Fibroblast of the conjunctiva (primary cell): Measurements from ENCODE around the gene F2RL2.

ENCODE experiments used
- DNase-seq: peaks from one replicate; pipeline ENCODE4 v3.0.0-alpha.2; 2010; ENCODE audit warnings: low read depth

The F2RL2 gene

GRCh38 chr5:76622973-76623596 is at the start of gene F2RL2:
TSS of gene F2RL2 (minus strand) at chr5:76623403. CDS start at chr5:76623230, 173 bp downstream.
- peak; percentile 75 for DNase-seq

GRCh38 chr5:76672242-76672641 is 49.0 kb upstream of the F2RL2 start:
- no peak for DNase-seq

GRCh38 chr5:76670508-76670907 is 47.3 kb upstream of the F2RL2 start:
- no peak for DNase-seq

GRCh38 chr5:76669245-76669644 is 46.0 kb upstream of the F2RL2 start:
- no peak for DNase-seq

GRCh38 chr5:76667495-76667894 is 44.3 kb upstream of the F2RL2 start:
- no peak for DNase-seq

GRCh38 chr5:76664079-76664478 is 40.9 kb upstream of the F2RL2 start:
- DNase-seq, result no peak

- DNase-seq, result no peak
Observed at GRCh38 chr5:76663573-76663972, 40.4 kb upstream of the F2RL2 start.

- DNase-seq, result no peak
Observed at GRCh38 chr5:76662521-76662920, 39.3 kb upstream of the F2RL2 start.

GRCh38 chr5:76660360-76660759 is 37.2 kb upstream of the F2RL2 start:
- DNase-seq, result no peak

- DNase-seq, result no peak
Observed at GRCh38 chr5:76657683-76658311, 34.6 kb upstream of the F2RL2 start.

- no peak for DNase-seq
Observed at GRCh38 chr5:76657091-76657490, 33.9 kb upstream of the F2RL2 start.

GRCh38 chr5:76652809-76653414 is 29.7 kb upstream of the F2RL2 start:
- no peak for DNase-seq

GRCh38 chr5:76649140-76649539 is 25.9 kb upstream of the F2RL2 start:
- no peak for DNase-seq

GRCh38 chr5:76643371-76643770 is 20.2 kb upstream of the F2RL2 start:
- no peak for DNase-seq

- no peak for DNase-seq
Observed at GRCh38 chr5:76642390-76643040, 19.3 kb upstream of the F2RL2 start.

GRCh38 chr5:76641514-76642120 is 18.4 kb upstream of the F2RL2 start:
- peak; percentile 71 for DNase-seq

- no peak for DNase-seq
Observed at GRCh38 chr5:76638479-76638878, 15.3 kb upstream of the F2RL2 start.

GRCh38 chr5:76637490-76637889 is 14.3 kb upstream of the F2RL2 start:
- no peak for DNase-seq

- no peak for DNase-seq
Observed at GRCh38 chr5:76634661-76635060, 11.5 kb upstream of the F2RL2 start.

GRCh38 chr5:76626738-76627137 is 3.5 kb upstream of the F2RL2 start:
- no peak for DNase-seq

GRCh38 chr5:76625087-76625815 is 2.0 kb upstream of the F2RL2 start:
- DNase-seq, result no peak

- DNase-seq, result no peak
Observed at GRCh38 chr5:76622076-76622475, 1.1 kb downstream of the F2RL2 start.
